DOHH2 (cell line): ENCODE measurements around the gene MTERF4.

Source experiments
- CTCF ChIP-seq: fragments of 200-600 bp; sonication (generic); IDR thresholded peaks from one replicate; pipeline ENCODE4 v1.5.1; 2014; ENCODE audit warnings: antibody characterized with exemption, mild to moderate bottlenecking, low read depth, low read length; ENCODE audit not compliant: poor library complexity, severe bottlenecking
- EZH2phosphoT487 ChIP-seq: fragments of 200-600 bp; sonication (generic); IDR thresholded peaks from 2 replicates; pipeline ENCODE4 v1.6.1; 2017; ENCODE audit warnings: borderline replicate concordance, mild to moderate bottlenecking, antibody characterized with exemption, low read length, moderate library complexity, mixed read lengths

- no peak for TF ChIP-seq CTCF
- no peak for TF ChIP-seq EZH2phosphoT487
Observed at GRCh38 chr2:241096979-241097378, 5.1 kb downstream of the MTERF4 start.
